GM10847 (cell line): ENCODE data around the gene ZNF280D.

Experiments
- POLR2A ChIP-seq: IDR thresholded peaks from 2 replicates; pipeline ENCODE4 v1.6.1; 2011; ENCODE audit not compliant: insufficient read length; ENCODE audit errors: extremely low read depth

ZNF280D gene

DNA sequence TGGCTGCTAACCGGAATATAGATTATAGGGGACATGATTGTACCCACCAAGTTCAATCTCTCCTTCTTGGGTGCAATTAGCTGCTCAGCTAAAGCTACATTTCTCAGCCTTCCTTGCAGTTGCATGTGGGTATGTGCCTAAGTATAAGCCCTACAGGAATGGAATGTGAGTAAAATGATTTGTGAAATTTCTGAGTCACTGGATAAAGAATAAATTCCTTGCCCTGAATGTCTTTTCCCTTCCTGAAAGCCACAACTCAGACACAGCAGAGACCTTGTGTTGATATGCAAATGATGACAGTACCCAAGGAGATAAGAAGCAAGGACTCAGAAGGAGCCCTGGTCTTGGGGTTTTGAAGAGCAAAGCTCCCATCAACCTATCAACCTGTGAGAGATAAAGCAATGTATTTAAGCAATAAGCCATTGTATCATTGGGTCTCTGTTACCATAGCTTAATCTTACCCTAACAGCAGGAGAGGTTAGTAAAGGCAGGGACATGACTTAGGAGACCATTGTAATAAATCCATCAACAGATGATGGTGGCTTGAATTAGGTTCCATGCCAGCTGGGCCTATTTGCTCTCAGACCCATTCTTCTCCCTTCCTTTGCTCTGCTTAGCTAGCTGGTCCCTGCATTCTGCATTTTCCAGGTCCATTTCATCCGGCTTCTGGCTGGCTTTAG, 25.6 kb upstream of the ZNF280D start:
- no peak for TF ChIP-seq POLR2A

DNA sequence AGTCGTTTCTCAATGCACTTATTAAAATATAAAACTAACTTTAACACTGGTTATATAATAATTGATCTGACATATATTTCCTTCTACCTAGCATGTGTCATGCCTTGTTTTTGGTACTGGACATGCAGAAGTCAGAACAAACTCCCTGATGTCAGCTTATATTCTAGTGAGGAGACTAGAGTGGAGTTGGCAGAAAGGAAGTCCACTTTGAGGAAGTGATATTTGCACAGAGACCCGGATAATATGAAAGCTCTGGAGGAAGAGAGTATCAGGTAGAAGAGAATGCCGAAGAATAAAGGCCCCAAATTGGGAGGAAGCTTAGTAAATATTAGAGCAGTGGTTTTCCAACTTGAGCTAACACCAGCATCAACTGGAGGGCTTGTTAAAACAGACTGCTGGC, 24.6 kb upstream of the ZNF280D start:
- TF ChIP-seq POLR2A: no peak

DNA sequence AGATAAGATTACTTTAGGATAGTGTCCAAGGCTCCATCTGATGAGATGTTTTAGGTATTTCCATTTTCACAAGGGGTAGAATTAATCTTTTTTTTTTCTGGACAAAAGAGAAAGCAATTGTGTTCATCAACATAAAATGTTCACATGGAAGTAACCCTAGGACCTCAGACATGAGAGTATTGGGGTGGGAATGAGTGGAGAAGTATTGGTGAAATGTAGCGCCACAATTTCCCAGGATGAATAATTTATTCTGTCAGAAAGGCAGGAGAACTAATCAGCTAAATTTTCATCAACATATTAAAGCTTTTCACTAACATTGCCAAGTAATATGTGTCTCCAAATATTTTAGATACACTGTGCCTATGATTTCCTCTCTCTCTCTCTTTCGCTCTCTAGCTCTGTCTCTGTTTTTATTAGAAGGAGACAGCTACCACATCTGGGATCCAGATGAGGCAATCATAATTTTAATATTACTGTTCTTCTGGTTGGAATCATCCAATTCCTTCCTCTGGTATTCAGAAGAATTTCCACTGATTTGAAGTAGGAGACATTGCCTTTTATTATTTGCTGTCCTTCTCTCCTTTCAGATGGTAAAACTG, 21.6 kb upstream of the ZNF280D start:
- no peak for TF ChIP-seq POLR2A

DNA sequence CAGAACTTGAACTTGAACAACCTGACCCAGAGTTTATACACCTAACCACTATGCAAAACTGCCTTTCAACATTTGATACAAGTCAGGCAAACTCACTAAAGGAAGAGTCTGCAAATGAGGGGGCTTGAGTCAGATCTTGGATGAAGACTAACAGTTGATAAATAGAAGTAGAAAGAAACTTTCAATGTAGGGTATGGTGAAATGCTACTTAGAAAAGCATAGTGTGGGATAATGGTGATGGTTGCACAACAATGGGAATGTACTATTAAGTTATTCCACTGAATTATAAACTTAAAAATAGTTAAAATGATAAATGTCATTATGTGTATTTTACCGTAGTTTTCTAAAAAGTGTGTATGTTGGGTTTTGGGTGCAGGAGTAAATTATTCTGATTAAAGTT, 19.7 kb upstream of the ZNF280D start:
- TF ChIP-seq POLR2A: no peak

DNA sequence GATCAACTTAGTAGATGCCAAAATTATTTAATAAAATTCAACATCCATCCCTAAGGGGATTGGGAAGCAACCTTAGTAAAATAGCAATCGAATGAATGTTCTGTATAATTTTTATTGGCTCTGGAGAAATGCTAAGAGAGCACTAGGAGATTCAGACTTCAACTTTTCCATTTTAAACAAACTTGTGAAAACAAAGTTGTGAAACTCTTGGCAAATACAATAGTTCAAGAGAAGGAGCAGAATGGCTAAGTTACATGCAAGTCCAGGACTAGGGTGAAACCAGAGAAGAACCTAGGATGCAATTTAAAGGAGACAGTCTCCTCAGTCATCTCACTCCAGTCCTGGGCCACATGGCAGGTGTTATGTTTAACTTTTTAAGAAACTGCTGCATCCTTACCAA, 16.7 kb upstream of the ZNF280D start:
- TF ChIP-seq POLR2A: no peak

DNA sequence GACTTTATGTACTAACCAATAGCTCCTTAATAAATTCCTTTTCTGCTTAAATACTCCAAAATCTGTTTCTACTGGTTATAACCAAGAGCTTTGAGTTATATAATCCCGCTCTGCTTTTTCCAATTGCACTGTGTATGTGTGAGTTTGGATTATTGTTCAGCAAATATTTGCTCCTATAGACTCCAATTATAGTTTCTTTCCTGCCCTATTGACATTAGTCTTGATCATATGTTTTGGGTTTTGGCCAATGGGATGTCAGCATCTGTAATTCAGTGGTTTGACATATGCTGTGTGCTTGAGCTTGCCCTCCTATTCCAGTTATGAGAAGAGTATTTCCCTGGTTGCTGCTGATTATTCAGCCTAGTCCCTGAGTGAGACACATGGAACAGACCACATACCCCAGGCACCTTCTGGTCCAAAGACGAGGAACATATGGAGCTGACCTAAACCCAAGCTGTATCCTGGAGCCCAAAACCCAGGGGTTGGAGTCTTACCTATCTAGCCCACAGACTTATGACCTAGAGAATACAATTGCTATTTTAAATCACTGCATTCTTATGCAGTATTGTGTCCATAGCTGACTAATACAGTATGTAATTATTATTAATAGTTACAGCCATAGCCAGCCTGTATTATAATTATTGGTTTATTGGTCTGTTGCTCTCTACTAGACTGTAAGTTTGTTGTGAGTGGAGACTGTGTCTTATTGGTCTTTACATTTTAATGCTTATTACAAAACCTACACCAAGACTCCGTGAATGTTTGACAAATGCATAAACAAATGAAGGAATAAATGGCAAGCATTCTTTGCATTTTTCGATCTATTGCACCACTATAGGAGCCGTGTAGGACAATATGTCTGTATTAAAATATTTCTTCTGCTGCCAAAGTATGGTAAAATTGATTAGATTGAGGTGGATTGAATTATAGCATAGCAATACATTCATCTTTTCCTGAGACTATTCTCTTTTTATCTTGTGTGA, 11.7 kb upstream of the ZNF280D start:
- TF ChIP-seq POLR2A: no peak

DNA sequence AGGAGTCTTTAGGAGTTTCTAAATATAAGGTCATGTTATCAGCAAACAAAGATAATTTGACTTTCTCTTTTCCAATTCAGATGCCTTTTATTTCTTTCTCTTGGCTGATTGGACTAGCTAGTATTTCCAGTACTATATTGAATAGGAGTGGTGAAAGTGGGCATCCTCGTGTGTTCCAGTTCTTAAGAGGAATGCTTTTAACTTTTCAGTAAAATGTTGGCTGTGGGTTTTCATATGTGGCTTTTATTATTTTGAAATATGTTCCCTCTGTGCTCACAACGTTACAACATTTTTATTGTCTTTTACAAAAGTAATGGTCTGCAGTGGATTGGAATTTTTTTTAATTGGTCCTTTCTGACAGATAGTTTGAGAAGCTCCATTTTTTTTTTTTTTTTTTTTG, 8.2 kb upstream of the ZNF280D start:
- TF ChIP-seq POLR2A: no peak

DNA sequence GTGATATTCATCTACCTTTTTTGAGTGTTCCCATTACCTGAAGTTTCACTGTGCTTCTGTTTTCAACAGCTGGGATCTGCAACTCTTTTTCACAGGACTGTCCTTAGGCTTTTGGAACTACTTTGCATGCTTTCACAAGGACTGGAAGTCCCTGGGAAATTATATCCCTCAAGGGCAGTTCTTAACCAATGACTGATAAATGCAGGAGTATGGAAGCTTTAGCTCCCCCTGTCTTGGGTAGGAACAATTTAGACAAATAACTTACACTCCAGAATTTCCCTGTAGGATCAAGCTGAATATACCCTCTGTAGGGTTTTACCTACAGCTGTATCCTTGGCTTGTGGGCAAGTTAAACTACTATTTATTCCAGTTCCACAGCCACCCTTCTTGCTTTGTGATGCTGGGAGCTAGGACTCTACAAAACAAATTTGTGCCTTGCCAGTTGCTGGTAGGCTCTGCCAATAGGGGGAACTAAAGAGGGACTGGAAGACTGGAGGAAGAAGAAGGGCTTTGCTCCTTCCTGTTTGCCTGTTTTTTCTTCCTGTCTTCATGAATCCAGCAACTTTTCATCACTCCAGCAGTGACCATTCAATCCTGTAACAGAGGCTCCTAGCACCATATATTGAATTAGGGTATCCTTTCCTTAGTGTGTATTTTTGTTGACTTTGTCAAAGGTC, 6.8 kb upstream of the ZNF280D start:
- no peak for TF ChIP-seq POLR2A

DNA sequence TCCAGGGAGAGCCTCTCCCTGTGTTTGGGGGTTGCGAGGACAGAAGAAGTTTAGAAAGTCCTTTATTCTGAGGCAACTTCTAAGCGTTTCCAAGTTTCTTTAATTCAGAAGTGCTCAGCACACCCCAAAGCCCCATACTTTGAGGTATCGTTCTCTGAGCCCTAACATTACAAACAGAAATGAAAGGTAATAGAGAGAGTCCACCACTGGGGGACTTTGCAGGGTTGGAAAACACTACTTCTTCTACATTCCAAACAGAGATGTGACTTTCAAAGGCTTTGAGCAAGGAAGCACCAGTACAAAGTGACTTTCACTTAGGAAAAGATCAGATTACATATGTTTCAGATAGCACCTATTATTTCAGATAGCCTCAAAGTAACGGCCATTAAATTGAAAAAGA, 6.2 kb upstream of the ZNF280D start:
- TF ChIP-seq POLR2A: no peak

DNA sequence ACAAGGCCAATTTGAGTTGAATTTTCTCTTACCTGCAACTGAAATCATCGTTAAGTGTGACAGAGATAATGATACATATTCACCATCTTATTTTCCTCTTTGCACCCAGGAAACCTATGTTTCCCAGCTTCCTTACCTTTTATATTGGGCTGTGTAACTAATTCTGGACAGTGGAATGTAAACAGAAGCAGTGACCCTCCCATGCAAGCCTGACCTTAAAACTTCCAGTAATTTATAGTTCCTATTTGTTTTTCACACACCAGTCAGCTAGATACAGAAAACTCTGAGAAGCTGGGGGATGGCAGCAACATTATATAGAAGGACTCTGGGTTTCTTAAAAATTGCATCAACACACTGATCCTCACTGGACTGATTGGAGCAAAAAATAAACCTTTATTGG, 4.5 kb upstream of the ZNF280D start:
- no peak for TF ChIP-seq POLR2A

DNA sequence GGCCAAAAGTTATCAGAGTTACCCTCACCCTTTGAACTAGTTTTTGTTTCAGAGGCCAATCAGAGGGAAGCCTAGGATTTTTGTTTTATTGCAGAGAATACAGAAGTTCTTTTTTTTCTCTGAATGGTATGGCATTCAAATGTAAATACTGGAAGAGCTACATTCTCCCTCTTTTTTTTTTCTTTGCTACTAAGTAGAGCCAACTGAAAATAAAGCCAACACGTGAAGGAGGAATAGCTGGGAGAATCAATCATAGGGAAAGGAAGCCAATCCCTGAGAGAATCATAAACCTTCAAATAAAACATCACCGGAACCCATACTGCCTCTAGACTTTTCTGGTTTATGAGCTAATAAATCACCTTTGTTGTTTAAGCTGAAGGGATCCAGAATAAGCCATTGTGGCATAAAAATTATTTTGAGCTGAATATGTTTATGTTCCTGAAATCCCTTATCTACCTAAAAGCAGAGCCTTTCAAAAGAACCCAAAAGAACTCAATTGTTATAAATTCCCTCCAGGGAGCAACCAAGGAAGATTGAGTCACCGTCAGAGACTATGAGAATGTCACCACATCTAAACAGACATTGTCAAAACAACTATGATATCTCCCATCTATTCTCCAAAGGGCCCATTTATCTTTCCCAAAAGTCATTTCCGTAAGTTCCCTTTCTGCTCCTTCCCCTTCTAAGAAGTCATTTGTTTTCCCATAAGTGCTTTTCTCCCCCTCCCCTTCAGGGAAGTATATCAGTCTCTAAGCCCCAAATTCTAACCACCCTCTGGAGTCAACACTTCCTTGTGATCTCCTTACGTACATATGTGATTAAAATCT, 3.8 kb upstream of the ZNF280D start:
- TF ChIP-seq POLR2A: no peak

DNA sequence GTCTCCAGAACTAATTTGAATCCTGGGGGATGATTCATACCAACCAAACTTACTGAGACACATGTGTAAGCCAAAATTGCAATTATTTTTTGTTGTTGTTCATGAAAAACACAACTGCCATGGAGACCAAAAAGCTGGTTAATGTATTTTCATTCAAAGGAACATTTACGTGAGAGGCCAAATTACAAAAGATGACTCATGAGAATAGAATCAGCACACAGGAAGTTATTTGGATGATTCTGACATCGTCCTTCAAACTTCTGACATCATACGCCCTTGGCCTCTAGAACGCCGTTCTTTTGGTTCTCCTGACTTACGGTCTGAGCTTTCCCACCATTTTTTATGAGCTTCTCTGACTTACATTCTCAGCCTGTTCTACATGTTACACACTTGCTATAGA, 3.0 kb upstream of the ZNF280D start:
- no peak for TF ChIP-seq POLR2A

DNA sequence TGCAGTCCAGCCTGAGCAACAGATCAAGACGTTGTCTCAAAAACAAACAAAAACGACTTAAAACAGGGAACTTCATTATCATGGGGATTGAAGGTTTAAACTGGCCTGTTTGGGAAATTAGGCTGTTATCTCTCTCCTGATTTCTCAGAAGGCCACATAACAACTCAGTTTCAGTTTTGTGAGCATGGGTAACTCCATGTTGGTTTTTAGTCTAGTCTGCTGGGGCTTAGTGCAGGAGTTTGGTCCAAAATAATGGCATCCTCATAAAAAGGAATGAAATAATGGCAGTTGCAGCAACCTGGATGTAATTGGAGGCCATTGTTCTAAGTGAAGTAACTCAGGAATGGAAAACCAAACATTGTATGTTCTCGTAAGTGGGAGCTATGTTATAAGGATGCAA, 2.3 kb upstream of the ZNF280D start:
- TF ChIP-seq POLR2A: no peak

DNA sequence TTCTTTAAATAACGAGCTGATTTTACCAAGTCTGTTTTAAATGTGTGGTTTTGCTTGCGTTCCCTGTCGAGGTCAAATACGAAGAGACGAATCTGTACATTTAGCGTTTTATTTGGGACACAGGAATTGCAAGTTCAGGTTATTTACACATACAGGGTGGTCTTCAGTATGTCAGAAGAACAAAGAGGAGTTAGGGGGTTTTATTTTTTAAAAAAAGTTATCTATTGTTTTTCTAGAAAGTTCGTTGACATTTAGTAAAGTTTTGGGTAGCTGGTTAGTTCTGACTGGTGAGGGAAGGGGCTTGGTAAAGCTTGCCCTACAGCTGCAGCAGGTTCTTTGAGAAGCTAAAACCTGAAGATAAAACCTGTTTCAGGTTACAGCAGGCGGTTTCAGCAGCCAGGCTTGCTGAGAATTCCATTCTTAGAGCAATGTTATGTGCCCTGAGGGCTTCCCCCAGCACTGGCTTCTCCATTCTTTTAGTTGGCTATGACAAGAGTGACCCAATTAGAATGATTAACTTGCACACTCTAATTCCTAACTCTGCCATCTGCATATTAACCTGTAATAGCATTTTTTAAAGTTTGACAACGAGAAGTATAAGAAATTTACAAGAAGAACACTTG, 815 bp upstream of the ZNF280D start:
- TF ChIP-seq POLR2A: no peak
